ENCODE results near the gene U2SURP. TPM values are rescaled to one million over a fixed set of nuclear protein-coding genes. Genes with fewer than 3 reads are reported as not detected.
"Not testable (repeated sequence)": the region's sequence is repeated elsewhere in the genome, so short reads cannot be mapped to it uniquely, and the experiment has no call there.

U2SURP gene
- total RNA-seq, 2 donors from 2014 or later, result 55.1 to 69.1 TPM

DNA sequence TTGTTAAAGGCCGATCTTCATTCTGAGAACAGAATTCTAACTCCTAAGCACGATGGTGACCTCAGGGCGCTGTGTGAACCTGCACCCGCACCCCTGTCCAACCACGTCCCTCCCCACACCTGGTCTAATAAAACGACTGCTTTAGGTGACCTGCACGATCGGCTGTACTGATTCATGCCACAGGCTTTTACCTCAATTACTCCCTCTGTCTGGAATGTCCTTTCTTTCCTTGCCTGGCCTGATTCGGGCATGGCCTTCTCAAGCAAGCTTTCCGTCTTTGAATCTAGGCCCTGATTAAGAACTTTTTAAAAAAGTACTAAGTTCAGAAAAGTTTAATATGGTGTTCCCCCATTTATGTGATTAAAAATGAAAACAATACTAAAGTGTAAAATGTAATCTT lies 842 bp upstream of the U2SURP start:
- intact Hi-C loops (cut with DNase I, micrococcal nuclease), result no loop called here
- ATAC-seq (peak; percentile 35), DNase-seq (peak; percentile 16 to 37)

DNA sequence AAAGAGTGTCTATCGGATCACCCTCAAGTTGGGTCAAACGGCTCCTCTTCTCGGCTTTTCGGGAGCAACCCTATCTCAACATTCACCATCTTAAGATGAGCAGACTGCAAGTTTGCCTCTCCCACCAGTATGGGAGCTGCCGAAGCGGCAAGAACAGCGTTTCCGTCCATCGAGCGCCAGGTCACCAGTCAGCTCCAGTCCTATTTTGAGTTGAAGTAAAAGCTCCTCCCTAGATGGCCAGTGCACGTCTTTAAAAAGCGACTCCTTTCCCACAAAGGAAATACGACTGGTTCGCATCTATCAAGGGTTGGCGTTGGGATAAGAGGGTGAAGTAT lies 369 bp upstream of the U2SURP start:
- DNase-seq (no peak), ATAC-seq (peak; percentile 61)
- intact Hi-C loops (cut with DNase I, micrococcal nuclease), result no loop called here

DNA sequence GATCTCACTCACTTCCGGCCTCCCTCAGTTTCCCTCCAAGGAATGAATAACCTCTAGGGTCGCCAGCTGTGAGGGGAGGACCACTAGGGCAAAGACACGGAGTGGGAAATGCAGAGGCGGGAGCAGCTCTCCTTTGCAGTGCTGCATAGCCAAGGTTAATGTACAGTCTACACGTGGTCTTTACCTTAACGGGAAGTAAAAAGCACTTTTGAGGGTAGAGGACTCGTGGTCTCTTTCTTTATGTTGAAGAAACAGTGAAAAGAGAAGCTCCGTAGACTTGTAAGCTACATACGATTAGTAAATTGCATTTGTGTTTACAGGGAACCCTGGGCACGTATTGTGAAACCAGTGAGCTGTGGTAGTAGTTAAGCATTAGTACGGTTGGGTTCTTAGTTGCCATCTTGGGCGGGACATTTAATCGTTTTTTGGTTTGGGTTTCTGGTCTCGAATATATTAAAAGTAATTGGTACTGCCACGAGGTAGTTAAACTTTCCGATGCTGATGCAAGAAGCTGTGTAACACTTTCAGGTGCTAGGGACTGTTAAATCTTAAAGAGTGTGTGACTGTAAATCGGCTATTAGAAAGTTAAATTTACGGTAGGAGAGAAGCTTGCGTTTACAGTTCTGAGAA lies 828 bp downstream of the U2SURP start:
- ATAC-seq (peak; percentile 42), DNase-seq (no peak)
- intact Hi-C loops (cut with DNase I, micrococcal nuclease), result no loop called here

- ATAC-seq, result no peak
- DNase-seq, result no peak
- intact Hi-C loops (cut with DNase I, micrococcal nuclease), result no loop called here
Measured at GRCh38 chr3:143002727-143003126, 1.4 kb downstream of the U2SURP start.

DNA sequence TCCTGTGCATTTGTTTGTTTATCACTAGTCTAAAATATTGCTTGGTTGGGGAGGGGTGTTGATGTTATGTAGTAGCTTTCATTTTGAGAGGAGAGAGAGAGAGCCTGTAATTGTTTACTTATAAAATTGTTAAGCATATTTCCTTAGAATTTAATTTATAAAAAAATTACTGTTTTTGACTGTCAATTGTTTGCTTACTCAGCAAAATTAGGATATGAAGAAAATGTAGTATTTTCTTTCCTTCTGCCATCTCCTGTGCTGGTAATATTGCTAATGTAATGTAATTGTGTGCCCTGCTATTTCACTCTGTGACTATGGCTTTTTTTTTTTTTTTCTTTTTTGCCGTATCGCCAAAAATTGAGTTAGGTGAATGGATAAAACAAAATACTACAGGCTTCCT lies 3.5 kb downstream of the U2SURP start:
- ATAC-seq (no peak), DNase-seq (no peak)
- intact Hi-C loops (cut with DNase I, micrococcal nuclease), result no loop called here

DNA sequence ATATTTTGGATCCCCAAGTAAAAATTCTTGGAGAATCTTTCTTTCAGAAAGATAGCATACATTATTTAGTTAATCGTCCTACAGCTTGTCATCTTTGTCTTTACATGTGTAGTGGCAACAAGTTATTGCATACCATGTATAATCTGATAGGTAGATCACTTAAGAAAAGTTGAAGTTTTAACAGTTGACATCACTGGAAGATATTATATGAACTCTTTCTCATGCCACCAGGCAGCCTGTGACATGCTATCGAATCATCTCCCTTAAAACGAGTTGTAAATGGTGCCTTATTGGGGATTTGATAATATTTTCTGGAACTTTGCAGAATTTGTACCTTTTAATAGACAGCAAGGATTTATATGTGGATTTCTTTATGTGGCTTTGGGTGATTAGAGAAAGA lies 8.7 kb downstream of the U2SURP start:
- ATAC-seq, result no peak
- intact Hi-C loops (cut with DNase I, micrococcal nuclease), result no loop called here

GRCh38 chr3:143011705-143012104 lies 10.3 kb downstream of the U2SURP start:
- no peak for ATAC-seq

More for the DNA sequence above, 8.7 kb downstream of the U2SURP start:
- DNase-seq, result no peak

GRCh38 chr3:143014921-143015320 lies 13.6 kb downstream of the U2SURP start:
- intact Hi-C loops (cut with DNase I, micrococcal nuclease), result no loop called here
- no peak for ATAC-seq
- DNase-seq, result no peak

More at GRCh38 chr3:143011705-143012104, 10.3 kb downstream of the U2SURP start:
- DNase-seq, result no peak
- intact Hi-C loops (cut with DNase I, micrococcal nuclease), result no loop called here

- intact Hi-C loops (cut with DNase I, micrococcal nuclease), result no loop called here
- no peak for ATAC-seq
- DNase-seq, result no peak
Measured at GRCh38 chr3:143016321-143016972, 15.1 kb downstream of the U2SURP start.

DNA sequence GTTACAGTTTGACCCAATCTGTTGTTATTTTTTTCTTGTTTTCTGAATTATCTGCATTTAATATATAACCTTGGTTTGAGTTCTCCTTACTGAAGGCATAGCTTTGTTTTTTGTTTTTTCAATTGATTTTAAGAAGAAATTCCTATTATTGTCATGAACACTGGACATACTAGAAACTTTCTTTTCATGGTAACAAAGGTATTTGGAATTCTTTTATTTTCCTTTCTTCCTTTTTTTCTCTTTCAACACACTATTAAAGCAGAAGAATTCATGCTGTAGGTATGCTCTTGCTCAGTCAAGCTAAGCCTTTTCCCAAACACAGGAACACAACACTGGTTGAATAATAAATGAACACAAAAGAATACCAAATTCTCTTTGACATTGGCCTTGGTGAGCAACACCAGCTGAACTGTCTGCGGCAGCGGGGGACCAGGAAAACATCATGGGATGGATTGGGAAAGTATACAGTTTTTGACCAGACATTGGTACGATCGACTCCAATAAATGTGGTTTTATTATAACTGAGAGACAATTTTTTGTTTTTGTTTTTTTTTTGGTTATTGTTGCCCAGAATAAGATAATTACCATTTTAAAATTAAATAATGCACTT lies 23.1 kb downstream of the U2SURP start:
- intact Hi-C loops (cut with DNase I, micrococcal nuclease), result no loop called here
- ATAC-seq (no peak), DNase-seq (no peak)

DNA sequence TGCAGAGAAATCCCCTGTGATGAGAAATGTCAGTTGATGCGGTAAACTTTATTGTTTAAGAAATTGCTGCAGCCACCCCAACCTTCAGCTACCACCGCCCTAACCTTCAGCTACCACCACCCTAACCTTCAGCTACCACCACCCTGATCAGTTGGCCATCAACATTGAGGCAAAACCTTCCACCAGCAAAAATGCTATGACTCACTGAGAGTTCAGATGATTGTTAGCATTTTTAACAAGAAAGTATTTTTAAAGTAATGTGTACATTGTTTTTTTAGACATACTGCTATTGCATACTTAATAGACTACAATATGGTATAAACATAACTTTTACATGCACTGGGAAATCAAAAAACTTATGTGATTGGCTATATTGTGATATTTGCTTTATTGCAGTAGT lies 30.0 kb downstream of the U2SURP start:
- DNase-seq, result no peak
- no peak for ATAC-seq
- intact Hi-C loops (cut with DNase I, micrococcal nuclease), result no loop called here

- intact Hi-C loops (cut with DNase I, micrococcal nuclease); DNase-seq: not testable (repeated sequence)
Measured at GRCh38 chr3:143031796-143032387, 30.5 kb downstream of the U2SURP start.

GRCh38 chr3:143035466-143036211 lies 34.3 kb downstream of the U2SURP start:
- ATAC-seq (no peak), DNase-seq (no peak)
- intact Hi-C loops (cut with DNase I, micrococcal nuclease), result no loop called here

More at GRCh38 chr3:143031796-143032387, 30.5 kb downstream of the U2SURP start:
- ATAC-seq, result not testable (repeated sequence)

GRCh38 chr3:143036557-143036956 lies 35.2 kb downstream of the U2SURP start:
- peak; percentile 89 for ATAC-seq
- no peak for DNase-seq
- intact Hi-C loops (cut with DNase I, micrococcal nuclease), result no loop called here

DNA sequence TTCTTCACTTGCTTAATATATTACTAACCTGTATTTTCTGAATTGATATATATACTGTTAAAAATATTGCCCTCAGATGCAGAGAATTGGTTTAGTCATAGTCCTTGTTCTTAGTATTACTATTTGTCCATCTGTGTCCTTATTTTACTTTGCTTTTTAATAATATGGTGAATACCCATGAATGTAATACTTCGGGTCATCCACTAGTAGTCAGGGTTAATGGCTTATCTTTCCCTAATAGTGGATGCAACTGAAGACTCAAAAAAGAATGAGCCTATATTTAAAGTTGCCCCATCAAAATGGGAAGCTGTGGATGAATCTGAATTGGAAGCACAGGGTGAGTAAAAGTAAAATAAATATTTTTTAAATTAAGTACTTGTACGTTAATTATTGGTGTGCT lies 36.5 kb downstream of the U2SURP start:
- DNase-seq (no peak), ATAC-seq (no peak)
- intact Hi-C loops (cut with DNase I, micrococcal nuclease), result no loop called here

DNA sequence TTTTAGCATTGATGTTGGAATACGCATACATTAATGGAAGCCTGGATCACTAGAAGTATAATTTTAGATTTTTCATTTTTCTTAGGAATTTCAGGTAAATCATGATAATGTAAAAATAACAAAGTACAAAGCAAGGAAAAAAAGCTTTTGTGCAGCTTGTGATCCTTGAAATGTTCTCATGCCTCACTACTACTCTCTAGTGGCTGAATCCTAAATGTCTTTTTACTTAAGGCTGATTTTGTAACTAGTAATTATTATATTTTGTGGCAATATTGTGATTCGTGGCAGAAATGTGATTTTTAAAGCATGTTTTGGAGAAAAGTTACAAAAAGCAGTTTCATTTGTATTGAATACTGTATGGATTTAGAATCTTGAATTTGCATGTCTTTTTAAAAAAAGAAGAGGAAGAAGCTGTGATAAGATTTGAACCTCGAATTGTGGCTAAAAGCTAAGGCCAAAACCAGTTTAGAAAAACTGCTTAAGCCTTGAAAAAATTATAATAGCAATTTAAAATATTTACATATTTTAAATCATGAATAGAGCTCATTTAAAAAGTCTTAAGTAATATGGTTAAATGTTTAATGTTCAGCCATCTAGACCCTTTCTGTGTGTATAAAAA lies 39.0 kb downstream of the U2SURP start:
- ATAC-seq (no peak), DNase-seq (no peak)
- intact Hi-C loops (cut with DNase I, micrococcal nuclease), result no loop called here

- DNase-seq (no peak), ATAC-seq (no peak)
- intact Hi-C loops (cut with DNase I, micrococcal nuclease), result no loop called here
Measured at GRCh38 chr3:143041903-143042302, 40.5 kb downstream of the U2SURP start.

- no peak for DNase-seq
- no peak for ATAC-seq
- intact Hi-C loops (cut with DNase I, micrococcal nuclease), result no loop called here
Measured at GRCh38 chr3:143045639-143046038, 44.3 kb downstream of the U2SURP start.

- intact Hi-C loops (cut with DNase I, micrococcal nuclease); ATAC-seq; DNase-seq: not testable (repeated sequence)
Measured at GRCh38 chr3:143046075-143046474, 44.7 kb downstream of the U2SURP start.

Data from left colon (tissue), 2 donors.